Stimulated activated CD4-positive, alpha-beta T cell treated with anti-CD3 and anti-CD28 coated beads, TNF-alpha, amount 100 ng/mL, for 48 hours (primary cell): ENCODE data around the gene SPTLC3.

Experiments used
- DNase-seq, 3 donors: peaks; one replicate each; pipeline ENCODE4 v3.0.0-alpha.2; 2020; ENCODE audit warnings: low read depth in 3 of 3

The SPTLC3 gene

GRCh38 chr20:13098720-13099355, 90.1 kb downstream of the SPTLC3 start:
- no peak for DNase-seq

GRCh38 chr20:13099676-13100075, 90.9 kb downstream of the SPTLC3 start:
- DNase-seq = no peak

- no peak for DNase-seq
Measured at GRCh38 chr20:13101276-13101675, 92.5 kb downstream of the SPTLC3 start.

GRCh38 chr20:13101706-13102105, 92.9 kb downstream of the SPTLC3 start:
- no peak for DNase-seq

GRCh38 chr20:13102237-13102636, 93.5 kb downstream of the SPTLC3 start:
- DNase-seq = no peak

GRCh38 chr20:13102694-13103093, 93.9 kb downstream of the SPTLC3 start:
- DNase-seq = no peak

GRCh38 chr20:13105039-13105438, 96.3 kb downstream of the SPTLC3 start:
- no peak for DNase-seq

- DNase-seq = no peak
Measured at GRCh38 chr20:13105864-13106457, 97.2 kb downstream of the SPTLC3 start.

GRCh38 chr20:13109658-13110057, 100.9 kb downstream of the SPTLC3 start:
- DNase-seq = no peak

- no peak for DNase-seq
Measured at GRCh38 chr20:13110796-13111195, 102.0 kb downstream of the SPTLC3 start.

- DNase-seq = no peak
Measured at GRCh38 chr20:13111249-13111911, 102.6 kb downstream of the SPTLC3 start.

- DNase-seq = no peak
Measured at GRCh38 chr20:13113731-13114130, 105.0 kb downstream of the SPTLC3 start.

- no peak for DNase-seq
Measured at GRCh38 chr20:13117200-13117599, 108.4 kb downstream of the SPTLC3 start.

- DNase-seq = no peak
Measured at GRCh38 chr20:13118676-13119075, 109.9 kb downstream of the SPTLC3 start.

- DNase-seq = peak in 2 of 3 donors; percentile 16 to 31
Measured at GRCh38 chr20:13119583-13119982, 110.8 kb downstream of the SPTLC3 start.

- no peak for DNase-seq
Measured at GRCh38 chr20:13120471-13120870, 111.7 kb downstream of the SPTLC3 start.

GRCh38 chr20:13121840-13122515, 113.2 kb downstream of the SPTLC3 start:
- DNase-seq = no peak

- no peak for DNase-seq
Measured at GRCh38 chr20:13125486-13125885, 116.7 kb downstream of the SPTLC3 start.

GRCh38 chr20:13128173-13128572, 119.4 kb downstream of the SPTLC3 start:
- no peak for DNase-seq

GRCh38 chr20:13130061-13130706, 121.4 kb downstream of the SPTLC3 start:
- no peak for DNase-seq

- DNase-seq = no peak
Measured at GRCh38 chr20:13130707-13131103, 121.9 kb downstream of the SPTLC3 start.

GRCh38 chr20:13131688-13132087, 122.9 kb downstream of the SPTLC3 start:
- no peak for DNase-seq
